RPMI8226 (cell line): ENCODE results near the gene ARHGAP29.

Experiments
- DNase-seq: peaks from one replicate; pipeline ENCODE4 v3.0.0-alpha.2; 2015

Gene ARHGAP29

DNA sequence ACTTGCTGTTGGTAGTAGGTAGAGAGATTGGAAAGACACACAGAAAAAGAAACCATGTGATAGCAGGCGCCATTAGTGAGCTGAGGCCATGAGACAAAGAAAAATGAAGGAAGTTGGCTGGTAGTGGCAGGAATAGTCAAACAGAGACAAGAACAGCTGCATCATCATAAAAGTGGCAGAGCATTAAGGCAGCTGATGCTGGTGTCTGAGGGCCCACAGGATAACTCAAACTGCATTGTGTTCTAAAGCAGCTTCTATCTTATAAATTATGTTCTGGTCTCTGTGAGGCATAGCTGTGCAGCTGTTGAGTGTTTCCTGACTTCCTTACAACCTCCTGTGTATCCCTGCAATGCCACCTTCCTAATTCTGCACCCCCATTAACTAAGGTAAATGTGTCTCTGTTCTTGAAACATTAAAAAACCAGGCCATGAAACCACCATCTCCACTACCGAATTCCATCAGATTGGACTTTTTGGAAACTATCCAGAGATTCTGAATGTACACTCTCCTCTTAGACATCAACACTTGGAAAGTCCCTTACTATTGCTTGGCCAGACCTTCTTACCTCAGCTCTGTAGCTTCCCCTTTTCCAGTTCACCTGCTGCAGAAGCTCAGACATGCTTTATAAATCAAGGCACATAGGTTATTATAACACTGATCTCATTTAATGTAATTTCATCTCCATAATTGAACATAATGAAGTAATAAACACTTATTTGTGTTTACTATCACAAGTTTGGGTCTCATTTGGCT is 23.4 kb upstream of the ARHGAP29 start:
- no peak for DNase-seq

DNA sequence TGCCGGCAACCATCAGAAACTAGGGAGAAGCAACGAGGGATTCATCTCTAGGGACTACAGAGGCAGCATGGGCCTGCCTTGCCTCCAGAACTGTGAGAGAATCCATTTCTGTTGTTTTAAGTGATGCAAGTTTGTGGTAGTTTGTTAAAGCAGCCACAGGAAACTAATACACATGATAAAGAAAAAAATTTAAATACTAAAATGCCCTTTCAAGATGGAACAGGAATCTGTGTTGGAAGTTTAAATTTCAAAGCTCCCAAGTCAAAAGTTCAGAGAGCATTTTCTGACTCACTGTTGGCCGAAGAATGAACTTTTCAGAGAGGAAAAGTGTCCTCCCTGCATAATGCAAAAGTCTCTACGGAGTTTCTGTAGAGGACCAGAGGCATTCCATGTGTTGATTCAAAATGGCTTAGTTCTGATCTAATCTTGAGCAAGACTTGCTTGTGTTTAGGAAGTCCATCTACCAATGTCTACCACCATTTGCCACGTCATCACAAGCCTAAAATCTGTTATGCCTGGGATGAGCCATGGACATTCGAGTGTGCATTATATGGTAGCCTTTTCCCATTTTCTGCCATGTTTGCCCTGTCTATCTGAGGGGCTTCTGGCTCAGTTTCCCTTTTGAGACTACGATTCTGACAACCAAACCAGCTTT is 22.4 kb upstream of the ARHGAP29 start:
- DNase-seq, result no peak

DNA sequence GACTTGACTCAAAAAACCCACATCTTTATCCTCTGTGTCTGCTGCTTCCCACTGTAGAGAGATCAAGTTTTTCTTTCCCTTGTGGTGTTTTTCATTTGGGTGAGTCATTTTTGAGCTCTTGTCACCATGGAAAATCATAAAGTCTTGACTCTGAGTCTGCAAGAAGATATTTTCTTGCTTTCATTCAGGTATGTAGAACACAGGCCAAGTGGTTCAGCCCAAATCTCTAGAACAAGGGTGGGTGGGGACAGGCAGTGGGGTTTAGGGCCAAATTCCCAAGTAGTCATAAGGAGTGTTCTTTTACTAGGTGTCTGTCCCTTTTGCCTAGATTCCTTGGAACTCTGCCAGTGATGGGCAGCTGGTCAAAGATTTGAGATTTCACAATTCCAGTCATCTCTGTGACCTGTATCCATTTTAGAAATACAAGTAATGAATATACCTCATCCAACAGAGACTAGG is 21.5 kb upstream of the ARHGAP29 start:
- DNase-seq, result no peak

DNA sequence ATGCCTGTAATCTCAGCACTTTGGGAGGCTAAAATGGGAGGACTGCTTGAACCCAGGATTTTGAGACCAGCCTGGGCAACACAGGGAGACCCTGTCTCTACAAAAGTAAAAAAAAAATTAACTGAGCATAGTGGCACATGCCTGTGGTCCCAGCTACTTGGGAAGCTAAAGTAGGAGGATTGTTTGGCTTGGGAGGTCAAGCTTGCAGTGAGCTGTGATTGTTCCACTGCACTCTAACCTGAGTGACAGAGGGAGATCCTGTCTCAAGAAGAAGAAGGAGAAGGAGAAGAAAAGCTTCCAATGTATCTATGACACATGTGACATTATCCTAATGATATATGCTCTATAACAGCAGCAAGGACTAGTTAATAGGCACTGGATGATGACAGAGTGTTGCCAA is 20.1 kb upstream of the ARHGAP29 start:
- DNase-seq, result no peak

DNA sequence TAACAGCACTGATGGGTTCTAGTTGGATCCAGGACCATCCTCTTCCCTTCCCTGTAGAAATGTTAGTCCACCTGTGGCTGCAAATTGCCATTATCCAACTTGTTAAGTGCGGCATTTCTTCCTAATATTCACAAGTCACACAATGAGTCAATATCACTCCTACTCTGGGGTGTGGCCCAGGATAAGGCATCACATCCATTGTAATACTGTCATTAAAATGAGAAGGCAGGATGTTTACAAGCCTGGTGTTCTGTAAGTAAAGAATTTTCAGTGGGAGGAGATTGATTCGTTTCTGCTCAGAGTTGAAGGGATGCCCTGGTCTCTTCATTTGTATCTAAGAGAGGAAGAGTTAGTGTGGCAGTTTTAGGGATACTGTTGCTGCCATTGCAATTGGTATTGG is 18.1 kb upstream of the ARHGAP29 start:
- DNase-seq, result no peak

DNA sequence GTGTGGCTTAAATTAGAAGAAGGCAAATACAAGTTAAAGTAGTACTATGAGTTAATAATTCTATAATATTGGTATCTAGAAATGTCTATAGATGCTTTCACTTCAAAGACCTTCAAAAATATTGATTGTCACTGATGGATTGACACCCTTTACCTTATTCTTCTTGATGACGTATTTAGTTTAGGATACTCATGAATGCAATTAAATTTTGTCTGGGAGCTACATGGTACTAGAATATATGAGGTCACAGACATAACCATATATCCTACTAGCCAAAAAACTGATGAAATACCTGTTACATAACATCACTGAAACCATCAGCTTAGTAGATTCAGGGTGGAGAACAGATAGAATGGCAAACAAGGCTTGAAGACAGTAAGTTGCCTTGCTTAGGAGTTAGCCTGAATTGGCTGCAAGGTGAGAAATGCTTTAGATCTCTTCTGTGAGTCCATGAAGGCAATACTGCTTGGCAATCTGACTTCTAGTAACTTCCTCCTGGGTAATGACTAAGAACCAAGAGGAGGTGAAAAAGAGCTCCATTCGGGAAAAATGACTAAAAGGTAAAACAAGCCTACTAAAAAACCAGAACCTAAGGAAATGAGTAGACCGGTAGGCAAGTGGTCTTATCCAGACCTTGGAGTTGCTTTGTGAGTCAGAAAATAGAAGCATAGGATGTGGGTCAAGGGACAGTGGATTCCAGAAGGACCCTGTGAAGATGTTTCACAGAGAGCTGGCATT is 16.9 kb upstream of the ARHGAP29 start:
- no peak for DNase-seq

DNA sequence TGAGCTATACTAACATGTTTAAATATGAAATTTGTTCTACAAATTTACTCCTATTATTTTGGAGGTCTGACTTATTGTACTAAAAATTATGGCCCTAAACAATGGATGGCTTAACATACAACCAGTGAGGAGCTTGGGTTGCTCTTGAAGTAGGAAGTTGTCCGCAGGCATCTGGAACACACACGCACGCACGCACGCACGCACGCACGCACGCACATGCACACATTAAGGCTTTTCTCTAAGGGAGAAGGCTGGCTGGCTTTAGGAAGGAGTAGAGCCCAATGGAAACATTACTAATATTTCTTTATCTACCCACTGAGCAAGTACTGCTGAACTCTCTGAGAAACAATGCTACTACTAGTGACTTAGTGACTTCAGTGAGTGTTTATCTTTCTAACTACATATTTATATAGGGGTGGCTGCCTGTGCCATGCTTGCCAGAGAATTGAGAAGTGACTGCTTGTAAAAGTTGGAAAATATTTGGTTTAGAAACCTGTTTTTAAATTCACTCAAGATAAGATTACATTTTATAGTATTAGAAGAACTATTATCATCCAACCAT is 16.2 kb upstream of the ARHGAP29 start:
- DNase-seq, result no peak

DNA sequence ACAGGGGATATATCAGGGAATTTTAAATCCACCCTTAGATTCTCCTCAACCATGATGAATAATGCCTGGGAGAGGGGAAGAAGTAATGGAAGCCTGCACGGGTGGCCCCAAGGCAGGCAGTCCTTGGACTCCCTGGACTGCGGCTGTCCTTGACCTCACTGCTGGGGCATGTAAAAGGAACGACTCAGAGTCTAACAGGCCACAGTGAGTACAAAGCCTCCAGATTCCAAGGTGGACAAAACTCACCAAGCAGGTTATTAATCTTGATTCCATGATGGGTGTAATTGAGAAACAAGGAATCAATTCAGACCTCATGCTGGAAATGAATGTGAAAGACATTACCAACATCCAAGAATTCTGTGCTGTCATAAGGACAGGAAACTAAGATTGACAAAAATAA is 13.0 kb upstream of the ARHGAP29 start:
- no peak for DNase-seq

DNA sequence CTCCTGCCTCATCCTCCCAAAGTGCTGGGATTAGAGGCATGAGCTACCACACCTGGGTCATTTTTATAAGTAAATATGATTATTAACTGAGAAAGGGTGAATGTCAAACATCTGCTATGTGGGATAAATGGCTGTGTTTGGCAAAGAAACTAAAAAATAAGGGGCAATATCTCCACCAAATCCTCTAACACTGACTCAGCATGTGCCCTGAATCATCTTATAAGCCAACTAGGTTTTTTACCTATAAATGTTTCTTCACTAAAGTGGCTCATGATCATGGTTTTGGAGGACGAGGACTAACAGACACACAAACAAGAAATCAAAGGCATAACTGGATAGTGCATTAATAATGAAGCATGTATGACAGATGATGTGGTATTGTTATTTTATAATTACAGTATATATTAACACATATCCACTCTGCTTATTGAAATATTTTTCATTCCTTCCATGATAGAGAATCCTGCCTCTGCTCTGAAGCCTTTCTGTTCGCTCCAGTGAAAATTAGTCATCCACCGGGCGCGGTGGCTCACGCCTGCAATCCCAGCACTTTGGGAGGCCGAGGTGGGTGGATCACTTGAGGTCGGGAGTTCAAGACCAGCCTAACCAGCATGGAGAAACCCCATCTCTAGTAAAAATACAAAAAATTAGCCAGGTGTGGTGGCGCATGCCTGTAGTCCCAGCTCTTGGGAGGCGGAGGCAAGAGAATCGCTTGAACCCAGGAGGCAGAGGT is 11.7 kb upstream of the ARHGAP29 start:
- DNase-seq, result no peak

DNA sequence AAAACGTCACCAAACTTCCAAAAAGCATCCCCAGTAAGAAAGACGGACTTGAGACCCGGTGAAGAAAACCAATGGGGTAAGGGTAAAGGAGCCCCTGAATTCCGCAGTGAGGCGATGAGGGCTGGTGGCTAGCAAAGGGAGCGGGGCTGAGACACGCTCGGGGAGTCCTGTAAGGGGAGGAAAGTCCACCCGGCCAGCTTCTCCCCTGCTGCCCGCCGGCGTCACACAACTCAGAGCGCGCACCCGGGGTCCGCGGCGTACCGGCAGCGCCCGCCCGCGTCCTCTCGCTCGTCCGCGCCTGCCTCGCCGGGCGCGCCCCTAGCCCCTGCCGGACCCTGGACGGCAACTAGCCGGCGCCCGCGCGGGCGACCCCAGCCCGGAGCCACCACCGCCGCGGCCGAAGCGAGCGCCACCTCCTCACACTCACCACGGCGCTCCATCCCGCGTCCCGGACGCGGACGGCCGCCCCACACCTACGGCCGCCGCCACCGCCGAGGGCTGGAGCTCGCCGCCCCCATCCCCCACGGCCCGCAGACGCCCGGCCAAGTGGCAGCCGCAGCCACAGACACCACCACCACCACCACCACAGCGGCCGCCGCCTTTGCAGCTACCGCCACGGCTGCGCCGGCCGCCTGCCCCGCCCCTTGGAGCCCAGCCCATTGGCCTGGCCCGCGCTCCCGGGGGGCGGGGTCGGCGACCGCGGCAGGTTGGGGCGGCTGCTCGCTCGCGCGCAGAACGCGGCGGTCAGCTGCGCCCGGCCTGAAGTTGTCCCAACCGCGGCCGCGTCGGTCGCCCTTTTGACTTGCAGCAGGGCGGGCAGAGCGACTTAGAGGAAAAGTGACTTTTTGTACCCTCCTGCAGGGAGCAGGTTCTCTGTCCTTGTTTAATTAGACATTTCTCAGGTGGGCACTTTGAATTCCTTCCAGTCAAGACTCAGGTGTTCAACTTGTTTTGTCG is 10.0 kb upstream of the ARHGAP29 start:
- DNase-seq, result peak; percentile 72

DNA sequence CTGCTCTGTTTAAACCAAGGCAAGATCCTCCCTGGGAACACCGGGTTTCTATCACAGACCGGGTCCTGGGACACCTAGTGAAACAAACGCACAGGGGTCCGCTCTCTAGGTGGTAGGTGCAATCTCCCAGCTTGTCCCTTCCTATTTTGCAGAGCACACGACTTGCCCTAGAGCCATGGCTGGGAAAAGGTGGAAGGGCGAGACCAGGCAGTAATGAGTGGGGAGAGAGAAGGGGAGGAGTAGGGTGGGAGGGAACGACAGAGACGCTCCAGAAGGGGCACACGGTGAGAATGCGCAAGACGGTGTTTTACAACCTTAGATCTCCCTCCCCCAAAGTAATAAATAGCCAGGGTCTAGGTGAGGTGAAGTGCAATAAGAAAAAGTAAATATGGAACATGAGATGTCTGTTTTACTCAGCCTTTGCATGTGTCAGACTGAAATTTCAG is 9.3 kb upstream of the ARHGAP29 start:
- no peak for DNase-seq

DNA sequence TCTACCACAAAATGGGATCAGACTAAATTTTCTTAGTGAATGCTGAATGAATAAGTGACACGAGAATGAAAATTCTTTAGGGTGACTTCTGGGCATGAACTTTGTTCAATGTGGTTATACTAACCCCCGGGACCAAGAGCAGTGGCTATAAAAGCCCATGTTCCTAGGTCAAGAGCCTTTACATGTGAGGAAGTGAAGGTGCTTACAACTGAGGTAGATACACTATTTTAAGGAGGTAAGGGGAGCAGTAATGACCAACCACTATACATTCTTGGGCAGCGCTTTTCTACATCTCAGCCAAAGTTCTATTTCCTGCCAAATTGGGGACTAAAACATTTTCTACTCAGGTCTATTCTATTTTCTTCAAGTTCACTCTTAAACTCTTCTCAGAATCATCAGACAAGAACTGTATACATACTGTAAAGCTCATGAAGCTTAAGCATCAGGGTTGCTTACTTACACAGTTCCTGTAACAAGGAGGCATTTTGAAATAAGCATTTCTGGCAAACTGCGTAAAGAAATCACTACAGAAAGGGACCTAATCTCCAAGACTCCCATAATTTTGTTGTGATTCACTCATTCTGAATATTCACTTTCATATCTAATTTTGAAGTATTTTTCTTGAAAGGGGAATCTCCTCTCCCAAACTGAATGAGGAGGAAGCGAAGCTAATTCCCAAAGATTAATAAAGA is 8.5 kb upstream of the ARHGAP29 start:
- no peak for DNase-seq

DNA sequence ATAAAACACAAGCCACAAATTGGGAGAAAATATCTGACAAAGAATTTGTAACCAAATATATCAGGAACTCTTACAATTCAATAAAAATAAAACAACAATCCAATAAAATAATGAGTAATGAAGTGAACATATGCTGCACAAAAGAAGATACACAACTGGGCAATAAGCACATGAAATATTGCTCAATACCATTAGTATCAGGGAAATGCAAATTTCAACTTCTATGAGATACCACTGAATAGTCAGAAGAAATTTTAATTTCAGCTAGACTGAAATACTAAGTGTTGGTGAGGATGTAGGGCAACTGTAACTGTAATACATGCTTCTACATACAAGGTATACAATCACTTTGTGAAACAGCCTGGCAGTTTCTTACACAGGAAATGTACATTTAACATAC is 7.4 kb upstream of the ARHGAP29 start:
- DNase-seq, result no peak

DNA sequence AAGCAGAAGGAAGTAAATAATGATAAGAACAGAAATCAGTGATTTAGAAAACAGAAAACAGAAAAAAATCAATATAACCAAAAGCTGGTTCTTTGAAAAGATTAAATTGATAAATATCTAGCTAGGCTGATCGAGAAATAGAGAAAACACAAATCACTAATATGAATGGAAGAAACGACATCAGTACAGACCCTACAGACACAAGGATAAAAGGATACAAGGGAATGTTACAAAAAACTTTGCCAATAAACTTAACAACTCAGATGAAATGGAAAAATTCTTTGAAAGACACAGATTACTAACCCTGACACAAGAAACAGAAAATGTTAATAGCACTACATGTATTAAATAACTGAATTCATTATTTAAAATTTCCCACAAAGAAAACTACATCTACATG is 6.3 kb upstream of the ARHGAP29 start:
- no peak for DNase-seq

DNA sequence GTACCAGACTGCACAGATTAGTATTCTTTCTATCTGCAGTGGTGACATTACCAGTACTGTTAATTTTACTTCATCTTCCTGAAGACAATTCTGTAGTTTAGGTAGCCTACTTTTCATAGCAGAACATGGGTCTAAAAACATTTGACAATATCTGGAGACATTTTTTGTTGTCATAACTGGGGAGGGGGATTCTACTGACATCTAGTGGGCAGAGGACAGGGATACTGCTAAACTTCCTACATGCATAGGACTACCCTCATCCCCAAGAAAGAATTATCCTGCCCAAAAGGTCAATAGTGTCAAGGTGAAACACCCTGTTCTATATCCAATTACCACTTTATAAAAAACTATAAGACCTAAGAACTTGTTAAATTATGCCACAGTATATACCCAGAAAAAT is 3.4 kb upstream of the ARHGAP29 start:
- no peak for DNase-seq

DNA sequence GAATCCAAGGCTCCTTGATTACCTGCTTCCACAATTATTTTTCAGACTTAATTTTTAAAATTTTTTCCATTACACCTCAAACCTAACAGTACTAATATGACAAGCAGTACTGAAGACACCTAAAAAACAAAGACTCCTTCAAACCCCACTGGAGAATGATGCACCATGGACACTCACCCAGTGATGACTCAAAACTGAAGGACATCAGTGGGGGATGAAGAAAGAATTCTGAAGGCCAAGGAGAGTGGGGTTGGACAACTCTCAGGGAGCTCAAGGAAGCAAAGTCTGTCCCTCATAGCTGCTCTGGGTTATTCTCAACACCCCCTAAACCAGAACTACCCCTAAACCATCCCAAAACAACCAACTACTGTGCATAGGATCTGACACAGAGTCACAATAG is 2.4 kb upstream of the ARHGAP29 start:
- no peak for DNase-seq

DNA sequence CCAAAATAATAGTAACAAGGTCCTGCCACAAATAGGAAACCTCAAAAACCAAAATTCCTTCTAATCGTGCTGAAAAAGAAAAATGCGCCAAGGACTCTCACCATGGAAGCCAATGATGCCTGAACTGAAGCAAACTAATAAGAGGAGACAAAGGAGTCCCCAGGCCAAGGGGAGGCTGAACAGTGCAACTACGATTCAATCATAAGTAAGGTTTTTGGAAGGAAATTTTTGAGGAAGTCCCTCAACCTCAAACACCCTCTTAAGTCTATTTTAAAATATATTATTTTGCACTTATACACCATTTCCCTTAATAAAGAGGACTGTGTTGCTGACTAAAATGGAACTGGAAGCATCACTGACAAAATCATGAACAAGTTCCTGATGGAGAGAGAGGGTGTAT is 1.7 kb upstream of the ARHGAP29 start:
- DNase-seq, result no peak

DNA sequence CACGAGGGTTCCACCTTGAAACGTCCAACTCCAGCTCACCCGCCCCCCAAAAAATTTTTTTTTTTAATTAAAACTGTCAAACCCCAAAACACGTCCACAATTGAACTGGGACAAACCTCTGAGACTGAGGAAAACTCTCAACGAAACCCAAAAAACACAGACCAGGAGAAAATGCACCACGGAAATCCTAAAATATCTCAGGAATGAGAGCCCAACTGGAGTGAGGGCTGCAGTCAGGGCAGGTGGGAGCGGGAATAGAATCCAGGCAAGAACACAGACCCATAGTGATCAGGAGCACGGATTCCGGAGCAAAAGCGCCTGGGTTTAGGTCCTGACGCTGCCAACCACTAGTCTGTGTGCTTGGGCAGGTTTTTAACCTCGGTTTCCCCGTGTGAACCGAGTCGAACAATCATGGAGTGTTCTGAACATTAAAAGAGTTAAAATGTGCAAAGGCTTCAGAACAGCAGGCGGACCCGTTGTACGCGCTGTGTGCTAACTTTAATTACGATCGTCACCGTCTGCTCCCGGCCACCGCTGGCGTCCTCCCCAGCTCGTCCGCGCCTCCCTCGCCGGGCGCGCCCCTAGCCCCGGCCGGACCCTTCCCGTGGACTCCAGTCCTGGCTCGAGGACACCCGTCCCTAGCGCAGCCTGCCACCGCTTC is 624 bp downstream of the ARHGAP29 start:
- no peak for DNase-seq

DNA sequence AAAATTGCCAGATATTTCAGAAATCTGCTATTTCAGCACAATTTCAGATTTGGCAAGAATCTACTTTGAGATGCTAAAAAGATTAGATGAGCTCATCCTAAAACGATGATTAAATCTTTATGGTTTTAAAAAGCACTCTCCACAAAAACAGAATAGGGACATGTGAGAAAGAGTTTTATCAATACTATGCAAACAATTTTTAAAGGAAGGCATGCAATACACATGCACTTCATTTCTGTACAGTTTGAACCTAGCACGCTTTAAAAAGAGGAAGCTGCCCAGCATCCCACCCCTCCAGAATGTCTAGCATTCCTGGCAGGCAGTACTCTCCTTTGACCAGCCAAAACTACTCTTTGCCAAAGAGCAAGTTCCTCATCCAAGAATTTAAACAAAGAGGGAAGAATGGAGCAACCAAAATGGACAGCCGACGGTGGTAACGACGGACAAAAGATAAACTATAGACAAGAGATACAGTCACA is 1.3 kb downstream of the ARHGAP29 start:
- DNase-seq, result no peak
